Measurements from ENCODE around the gene RUVBL2. TPM values are rescaled to one million over a fixed set of nuclear protein-coding genes. Genes with fewer than 3 reads are reported as not detected.

Gene RUVBL2
- total and polyA plus RNA-seq, 4 donors: 29.6 to 80.1 (median 49.6) TPM

GRCh38 chr19:48977061-48977460 lies 16.6 kb upstream of the RUVBL2 start:
- TF ChIP-seq NR2F2 (IDR thresholded peaks at IDR 0.05): no peak
- Histone ChIP-seq H3K9ac (ENCODE audit: low read depth in 1 of 2, low read length in 2 of 2) (no peak overlapping the region), H3K4me3 (ENCODE audit: low read depth in 1 of 3, low read length in 3 of 3) (no peak overlapping the region), H3K27me3 (ENCODE audit: control insufficient read depth in 4 of 4, insufficient read depth in 4 of 4, low read length in 3 of 4) (no peaks in the 10 kb centered on the region), H3K4me1 (ENCODE audit: control insufficient read depth in 4 of 4, insufficient read depth in 4 of 4, low read length in 3 of 4) (no peaks in the 10 kb centered on the region), H3K27ac (ENCODE audit: low read depth in 1 of 2, low read length in 2 of 2) (no peak overlapping the region), H3K9me3 (ENCODE audit: control insufficient read depth in 4 of 4, low read length in 3 of 4) (no peaks in the 10 kb centered on the region), H3K36me3 (ENCODE audit: control insufficient read depth in 4 of 4, insufficient read depth in 3 of 4, low read depth in 1 of 4, low read length in 3 of 4) (peaks cover 1 to 32% (median 12%) of the 10 kb centered on the region in 4 donors)
- WGBS: 88% methylated on average over 2 of the region's 2 CpGs
- DNase-seq (ENCODE audit: low spot score): no peak

GRCh38 chr19:48982280-48982679 lies 11.4 kb upstream of the RUVBL2 start:
- whole genome bisulfite sequencing: 96% methylated on average over 9 of the region's 9 CpGs
- Histone ChIP-seq H3K4me1 (ENCODE audit: control insufficient read depth in 4 of 4, insufficient read depth in 4 of 4, low read length in 3 of 4) (peaks cover 2 to 7% (median 4%) of the 10 kb centered on the region in 4 donors), H3K27me3 (ENCODE audit: control insufficient read depth in 4 of 4, insufficient read depth in 4 of 4, low read length in 3 of 4) (no peaks in the 10 kb centered on the region), H3K9me3 (ENCODE audit: control insufficient read depth in 4 of 4, low read length in 3 of 4) (no peaks in the 10 kb centered on the region), H3K36me3 (ENCODE audit: control insufficient read depth in 4 of 4, insufficient read depth in 3 of 4, low read depth in 1 of 4, low read length in 3 of 4) (peaks cover 4 to 32% (median 21%) of the 10 kb centered on the region in 4 donors), H3K27ac (ENCODE audit: low read depth in 1 of 2, low read length in 2 of 2) (no peak overlapping the region), H3K4me3 (ENCODE audit: low read depth in 1 of 3, low read length in 3 of 3) (no peak overlapping the region), H3K9ac (ENCODE audit: low read depth in 1 of 2, low read length in 2 of 2) (no peak overlapping the region)
- TF ChIP-seq HNF4G (IDR thresholded peaks at IDR 0.05): no peak
- TF ChIP-seq RAD21 (IDR thresholded peaks at IDR 0.05): no peak
- no peak for TF ChIP-seq NR2F2 (IDR thresholded peaks at IDR 0.05)
- TF ChIP-seq GABPA (IDR thresholded peaks at IDR 0.05 in 1 of 2, conservative IDR thresholded peaks at IDR 0.05 in 1 of 2): no peak
- no peak for TF ChIP-seq JUND (IDR thresholded peaks at IDR 0.05)
- no peak for TF ChIP-seq REST (IDR thresholded peaks at IDR 0.05)
- no peak for TF ChIP-seq YY1 (IDR thresholded peaks at IDR 0.05)
- no peak for TF ChIP-seq SP1 (IDR thresholded peaks at IDR 0.05)
- TF ChIP-seq FOXA2 (IDR thresholded peaks at IDR 0.05): no peak
- no peak for TF ChIP-seq ZBTB33 (IDR thresholded peaks at IDR 0.05)
- TF ChIP-seq CTCF (IDR thresholded peaks at IDR 0.05; ENCODE audit: low read depth, low read length, missing input control): no peak
- TF ChIP-seq TAF1 (conservative IDR thresholded peaks at IDR 0.05): no peak
- no peak for TF ChIP-seq ATF3 (IDR thresholded peaks at IDR 0.05)
- no peak for TF ChIP-seq EGR1 (IDR thresholded peaks at IDR 0.05; ENCODE audit: low read depth in 2 of 2)
- no peak for TF ChIP-seq MAX (IDR thresholded peaks at IDR 0.05)
- TF ChIP-seq FOXA1 (IDR thresholded peaks at IDR 0.05): no peak
- no peak for DNase-seq (ENCODE audit: low spot score)
